ENCODE results near the gene NOL9.

DNA sequence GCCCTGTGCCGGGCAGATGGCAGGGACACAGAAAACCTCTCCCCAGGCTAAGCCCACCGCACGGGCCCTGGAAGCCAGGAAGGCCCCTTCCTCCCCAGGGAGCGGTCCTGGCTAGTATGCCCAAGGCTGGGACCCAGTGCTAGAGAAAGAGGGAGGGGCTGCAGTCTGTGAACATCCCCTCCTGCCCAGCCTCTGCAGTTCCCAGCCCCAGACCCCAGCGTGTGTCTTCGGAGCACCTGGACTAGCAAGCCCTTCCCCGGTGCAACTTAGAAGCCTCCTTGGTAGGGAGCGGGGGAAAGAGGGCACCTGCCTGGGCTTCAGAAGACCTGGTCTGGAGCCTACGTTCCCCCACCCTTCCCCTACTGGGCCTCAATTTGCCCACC is 64.9 kb downstream of the NOL9 start:
- TF ChIP-seq CTCF (IDR thresholded peaks at IDR 0.05; ENCODE audit: insufficient read depth, low read length) (no peak), POLR2AphosphoS5 (IDR thresholded peaks at IDR 0.05; ENCODE audit: low read depth) (no peak), GABPA (IDR thresholded peaks at IDR 0.05; ENCODE audit: low read depth) (no peak)
- TF ChIP-seq, protein P1, sequence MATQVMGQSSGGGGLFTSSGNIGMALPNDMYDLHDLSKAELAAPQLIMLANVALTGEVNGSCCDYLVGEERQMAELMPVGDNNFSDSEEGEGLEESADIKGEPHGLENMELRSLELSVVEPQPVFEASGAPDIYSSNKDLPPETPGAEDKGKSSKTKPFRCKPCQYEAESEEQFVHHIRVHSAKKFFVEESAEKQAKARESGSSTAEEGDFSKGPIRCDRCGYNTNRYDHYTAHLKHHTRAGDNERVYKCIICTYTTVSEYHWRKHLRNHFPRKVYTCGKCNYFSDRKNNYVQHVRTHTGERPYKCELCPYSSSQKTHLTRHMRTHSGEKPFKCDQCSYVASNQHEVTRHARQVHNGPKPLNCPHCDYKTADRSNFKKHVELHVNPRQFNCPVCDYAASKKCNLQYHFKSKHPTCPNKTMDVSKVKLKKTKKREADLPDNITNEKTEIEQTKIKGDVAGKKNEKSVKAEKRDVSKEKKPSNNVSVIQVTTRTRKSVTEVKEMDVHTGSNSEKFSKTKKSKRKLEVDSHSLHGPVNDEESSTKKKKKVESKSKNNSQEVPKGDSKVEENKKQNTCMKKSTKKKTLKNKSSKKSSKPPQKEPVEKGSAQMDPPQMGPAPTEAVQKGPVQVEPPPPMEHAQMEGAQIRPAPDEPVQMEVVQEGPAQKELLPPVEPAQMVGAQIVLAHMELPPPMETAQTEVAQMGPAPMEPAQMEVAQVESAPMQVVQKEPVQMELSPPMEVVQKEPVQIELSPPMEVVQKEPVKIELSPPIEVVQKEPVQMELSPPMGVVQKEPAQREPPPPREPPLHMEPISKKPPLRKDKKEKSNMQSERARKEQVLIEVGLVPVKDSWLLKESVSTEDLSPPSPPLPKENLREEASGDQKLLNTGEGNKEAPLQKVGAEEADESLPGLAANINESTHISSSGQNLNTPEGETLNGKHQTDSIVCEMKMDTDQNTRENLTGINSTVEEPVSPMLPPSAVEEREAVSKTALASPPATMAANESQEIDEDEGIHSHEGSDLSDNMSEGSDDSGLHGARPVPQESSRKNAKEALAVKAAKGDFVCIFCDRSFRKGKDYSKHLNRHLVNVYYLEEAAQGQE (IDR thresholded peaks at IDR 0.05; ENCODE audit: insufficient replicate concordance, low read depth): no peak
